ENCODE results near the gene PDXP.

Gene PDXP

GRCh38 chr22:37639771-37640590 is 18.5 kb upstream of the PDXP start (continued):
- TF ChIP-seq ZNF561 (tag by site-specific recombination; IDR thresholded peaks at IDR 0.05; ENCODE audit: borderline replicate concordance) = no peak
- TF ChIP-seq ZBTB44 (tag by site-specific recombination; IDR thresholded peaks at IDR 0.05) = no peak
- no peak for TF ChIP-seq GFI1B (tag by site-specific recombination; IDR thresholded peaks at IDR 0.05)
- 0 out of 2 replicates have a peak, but pooled peaks have one; percentile 16 for TF ChIP-seq ZNF335 (tag by site-specific recombination; conservative IDR thresholded peaks at IDR 0.05)
- TF ChIP-seq TCF7L2 (IDR thresholded peaks at IDR 0.05; ENCODE audit: borderline replicate concordance, low read depth, low read length) = no peak
- TF ChIP-seq ZNF513 (tag by site-specific recombination; IDR thresholded peaks at IDR 0.05) = no peak
- no peak for TF ChIP-seq ZNF10 (tag by site-specific recombination; IDR thresholded peaks at IDR 0.05)
- no peak for TF ChIP-seq HOXC10 (CRISPR knock-in tag; IDR thresholded peaks at IDR 0.05)
- TF ChIP-seq ZBTB17 (tag by site-specific recombination; IDR thresholded peaks at IDR 0.05) = no peak
- TF ChIP-seq ZNF747 (tag by site-specific recombination; IDR thresholded peaks at IDR 0.05) = no peak

GRCh38 chr22:37640591-37641560 is 17.6 kb upstream of the PDXP start:
- Histone ChIP-seq H3K4me1 (ENCODE audit: control insufficient read depth, insufficient read depth, low read length) (peaks cover 8% of the 10 kb centered on the region; the same call in 1 of the 2 replicates), H3K4me3 (ENCODE audit: low read depth, low read length) (peak overlapping the region; percentile 58), H3K36me3 (ENCODE audit: control insufficient read depth in 2 of 2, insufficient read depth in 1 of 2, low read length in 2 of 2) (peaks cover 0 to 49% of the 10 kb centered on the region in 2 experiments; a peak in 2 of 3 replicates), H3K9me3 (ENCODE audit: control insufficient read depth, insufficient read depth, low read depth, low read length) (no peaks in the 10 kb centered on the region), H3K27ac (ENCODE audit: extremely low read depth, low read depth, low read length) (0 out of 2 replicates have a peak overlapping the region, but pooled peaks have one; percentile 24)
- ChIA-PET CTCF (interaction anchor here (0.7 to 17.0 kb wide), 9 partner anchors 10 to 1125 kb away, joined by 3 to 353 read pairs (median 7); partner anchors contain the start of genes GGA1, LGALS1, NOL12 and PDXP), POLR2A (interaction anchor here (0.6 to 11.0 kb wide), 4 partner anchors 18 to 45 kb away, joined by 5 to 85 read pairs (median 48); partner anchors contain the start of genes NOL12 and PDXP)
- no peak for TF ChIP-seq PATZ1 (tag by site-specific recombination; IDR thresholded peaks at IDR 0.05)
- no peak for TF ChIP-seq TCF7L2 (IDR thresholded peaks at IDR 0.05; ENCODE audit: borderline replicate concordance, low read depth, low read length)
- TF ChIP-seq ZIC2 (tag by site-specific recombination; IDR thresholded peaks at IDR 0.05) = peak; percentile 15; the same call in 1 of the 2 replicates
- TF ChIP-seq HOXA7 (CRISPR knock-in tag; IDR thresholded peaks at IDR 0.05; ENCODE audit: borderline replicate concordance) = no peak
- TF ChIP-seq ZNF677 (tag by site-specific recombination; IDR thresholded peaks at IDR 0.05) = no peak
- 0 out of 2 replicates have a peak, but pooled peaks have one; percentile 8 for TF ChIP-seq ZFHX2 (tag by site-specific recombination; conservative IDR thresholded peaks at IDR 0.05)
- TF ChIP-seq KLF1 (tag by site-specific recombination; IDR thresholded peaks at IDR 0.05) = 0 out of 2 replicates have a peak, but pooled peaks have one; percentile 21
- TF ChIP-seq IKZF3 (tag by site-specific recombination; IDR thresholded peaks at IDR 0.05) = peak; percentile 90
- TF ChIP-seq SP2 (tag by site-specific recombination; IDR thresholded peaks at IDR 0.05) = peak; percentile 6; the same call in 1 of the 2 replicates
- TF ChIP-seq ZBTB48 (tag by site-specific recombination; IDR thresholded peaks at IDR 0.05) = no peak
- no peak for TF ChIP-seq ZNF629 (tag by site-specific recombination; IDR thresholded peaks at IDR 0.05)
- no peak for TF ChIP-seq ZFP37 (tag by site-specific recombination; IDR thresholded peaks at IDR 0.05)

All from HEK293 (cell line).